GM12892 (cell line): ENCODE measurements around the gene TRIAP1.

Experiments used
- POLR2A ChIP-seq: IDR thresholded peaks from 2 replicates; pipeline ENCODE4 v1.6.1; 2011; ENCODE audit warnings: low read depth, low read length, control low read depth
- POLR2AphosphoS5 ChIP-seq: IDR thresholded peaks from 2 replicates; pipeline ENCODE4 v1.6.1; 2011; ENCODE audit warnings: low read depth, low read length, control low read depth

DNA sequence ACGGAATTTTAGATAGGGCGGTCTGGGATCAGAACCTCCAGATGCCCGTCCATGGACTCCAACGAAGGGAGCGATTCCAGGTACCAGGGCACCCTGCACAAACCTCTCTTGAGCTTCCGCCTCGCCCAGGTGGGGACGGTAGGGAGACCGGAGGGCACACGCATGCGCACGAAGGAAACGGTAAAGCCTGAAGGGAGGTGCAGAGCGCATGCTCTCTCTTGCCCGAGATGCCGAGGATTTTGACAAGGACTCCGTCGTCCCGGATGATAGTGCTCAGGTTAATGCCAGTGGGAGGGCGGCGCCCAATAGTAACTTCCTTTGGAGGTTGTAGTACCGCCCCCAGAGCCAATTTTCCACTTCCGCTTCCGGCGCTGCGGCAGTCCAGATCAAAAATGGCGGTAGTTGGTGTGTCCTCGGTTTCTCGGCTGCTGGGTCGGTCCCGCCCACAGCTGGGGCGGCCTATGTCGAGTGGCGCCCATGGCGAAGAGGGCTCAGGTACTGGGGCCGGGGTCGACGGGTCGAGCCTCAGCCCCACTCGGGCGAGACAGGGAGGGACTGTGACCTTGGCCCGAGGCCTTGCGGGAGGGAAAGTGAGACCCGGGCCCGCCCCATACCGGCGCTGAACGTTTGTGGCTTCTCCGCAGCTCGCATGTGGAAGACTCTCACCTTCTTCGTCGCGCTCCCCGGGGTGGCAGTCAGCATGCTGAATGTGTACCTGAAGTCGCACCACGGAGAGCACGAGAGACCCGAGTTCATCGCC lies 8.3 kb downstream of the TRIAP1 start, which contains the start of gene COX6A1:
- peak; percentile 78 for TF ChIP-seq POLR2AphosphoS5
- peak; percentile 82; the same call in 1 of the 2 replicates for TF ChIP-seq POLR2A
